ENCODE results near the gene YDJC.

Gene YDJC

GRCh38 chr22:21634081-21634480 is 4.3 kb upstream of the YDJC start:
- no peak overlapping the region for H3K27ac Mint-ChIP-seq (ENCODE audit: low read depth)
- no peaks in the 10 kb centered on the region for H3K27me3 Mint-ChIP-seq
- no peak for DNase-seq (ENCODE audit: low spot score in 2 of 2)
- H3K36me3 Mint-ChIP-seq (ENCODE audit: insufficient read depth): peaks cover 7% of the 10 kb centered on the region
- H3K4me3 Mint-ChIP-seq: no peak overlapping the region
- H3K4me1 Mint-ChIP-seq: peaks cover 8% of the 10 kb centered on the region
- ATAC-seq (replicated peaks; ENCODE audit: extremely low read depth, poor library complexity, severe bottlenecking): no peak
- no peaks in the 10 kb centered on the region for H3K9me3 Mint-ChIP-seq

- Mint-ChIP-seq H3K4me3 (no peak overlapping the region), H3K9me3 (no peaks in the 10 kb centered on the region)
- no peak for ATAC-seq (replicated peaks; ENCODE audit: extremely low read depth, poor library complexity, severe bottlenecking)
Measured at GRCh38 chr22:21633481-21633880, 3.7 kb upstream of the YDJC start.

GRCh38 chr22:21632931-21633330 is 3.1 kb upstream of the YDJC start:
- Mint-ChIP-seq H3K4me1 (peaks cover 15% of the 10 kb centered on the region), H3K9me3 (no peaks in the 10 kb centered on the region), H3K27me3 (no peaks in the 10 kb centered on the region), H3K36me3 (ENCODE audit: insufficient read depth) (peaks cover 10% of the 10 kb centered on the region), H3K27ac (ENCODE audit: low read depth) (no peak overlapping the region), H3K4me3 (no peak overlapping the region)
- ATAC-seq (replicated peaks; ENCODE audit: extremely low read depth, poor library complexity, severe bottlenecking): no peak
- no peak for DNase-seq (ENCODE audit: low spot score in 2 of 2)

More at GRCh38 chr22:21633481-21633880, 3.7 kb upstream of the YDJC start:
- H3K27me3 Mint-ChIP-seq: no peaks in the 10 kb centered on the region
- H3K4me1 Mint-ChIP-seq: peaks cover 10% of the 10 kb centered on the region
- H3K36me3 Mint-ChIP-seq (ENCODE audit: insufficient read depth): peaks cover 8% of the 10 kb centered on the region
- H3K27ac Mint-ChIP-seq (ENCODE audit: low read depth): no peak overlapping the region
- DNase-seq (ENCODE audit: low spot score in 2 of 2): no peak

- Mint-ChIP-seq H3K27me3 (no peaks in the 10 kb centered on the region), H3K9me3 (no peaks in the 10 kb centered on the region), H3K4me1 (peaks cover 18% of the 10 kb centered on the region), H3K27ac (ENCODE audit: low read depth) (no peak within 1 kb of the TSS), H3K36me3 (ENCODE audit: insufficient read depth) (peaks cover 10% of the 10 kb centered on the region), H3K4me3 (no peak within 1 kb of the TSS)
- peak; percentile 35 for ATAC-seq (replicated peaks; ENCODE audit: extremely low read depth, poor library complexity, severe bottlenecking)
- peak; percentile 48 to 56 for DNase-seq (ENCODE audit: low spot score in 2 of 2)
Measured at GRCh38 chr22:21632237-21632895, 2.5 kb upstream of the YDJC start, which contains the start of gene CCDC116. Gene CCDC116 (plus strand): TSS chr22:21632760. CDS start chr22:21633182, 422 bp downstream.

GRCh38 chr22:21631025-21631424 is 1.2 kb upstream of the YDJC start:
- DNase-seq (ENCODE audit: low spot score in 2 of 2) (no peak), ATAC-seq (replicated peaks; ENCODE audit: extremely low read depth, poor library complexity, severe bottlenecking) (no peak)
- Mint-ChIP-seq H3K4me1 (peaks cover 28% of the 10 kb centered on the region), H3K36me3 (ENCODE audit: insufficient read depth) (peaks cover 16% of the 10 kb centered on the region), H3K27me3 (no peaks in the 10 kb centered on the region), H3K4me3 (no peak overlapping the region), H3K9me3 (no peaks in the 10 kb centered on the region), H3K27ac (ENCODE audit: low read depth) (no peak overlapping the region)

- H3K36me3 Mint-ChIP-seq (ENCODE audit: insufficient read depth): peaks cover 27% of the 10 kb centered on the region
- no peak for DNase-seq (ENCODE audit: low spot score in 2 of 2)
Measured at GRCh38 chr22:21628386-21629254, 1.2 kb downstream of the YDJC start.

GRCh38 chr22:21626735-21627469 is 2.9 kb downstream of the YDJC start:
- Mint-ChIP-seq H3K36me3 (ENCODE audit: insufficient read depth) (peaks cover 38% of the 10 kb centered on the region), H3K27me3 (no peaks in the 10 kb centered on the region), H3K9me3 (no peaks in the 10 kb centered on the region), H3K4me3 (peak overlapping the region; percentile 88), H3K27ac (ENCODE audit: low read depth) (no peak overlapping the region), H3K4me1 (peaks cover 50% of the 10 kb centered on the region)
- ATAC-seq (replicated peaks; ENCODE audit: extremely low read depth, poor library complexity, severe bottlenecking) (no peak), DNase-seq (ENCODE audit: low spot score in 2 of 2) (no peak)

More at GRCh38 chr22:21628386-21629254, 1.2 kb downstream of the YDJC start:
- Mint-ChIP-seq H3K9me3 (no peaks in the 10 kb centered on the region), H3K27me3 (no peaks in the 10 kb centered on the region), H3K4me3 (peak overlapping the region; percentile 88), H3K27ac (ENCODE audit: low read depth) (peak overlapping the region; percentile 81), H3K4me1 (peaks cover 39% of the 10 kb centered on the region)
- no peak for ATAC-seq (replicated peaks; ENCODE audit: extremely low read depth, poor library complexity, severe bottlenecking)

- DNase-seq (ENCODE audit: low spot score in 2 of 2): no peak
- Mint-ChIP-seq H3K27ac (ENCODE audit: low read depth) (no peak overlapping the region), H3K36me3 (ENCODE audit: insufficient read depth) (peaks cover 42% of the 10 kb centered on the region), H3K4me3 (no peak overlapping the region), H3K27me3 (no peaks in the 10 kb centered on the region), H3K9me3 (no peaks in the 10 kb centered on the region), H3K4me1 (peaks cover 46% of the 10 kb centered on the region)
- no peak for ATAC-seq (replicated peaks; ENCODE audit: extremely low read depth, poor library complexity, severe bottlenecking)
Measured at GRCh38 chr22:21626073-21626734, 3.6 kb downstream of the YDJC start.

- no peak for DNase-seq (ENCODE audit: low spot score in 2 of 2)
- peaks cover 42% of the 10 kb centered on the region for H3K36me3 Mint-ChIP-seq (ENCODE audit: insufficient read depth)
- peaks cover 49% of the 10 kb centered on the region for H3K4me1 Mint-ChIP-seq
Measured at GRCh38 chr22:21624880-21625791, 4.7 kb downstream of the YDJC start.

GRCh38 chr22:21624120-21624879 is 5.5 kb downstream of the YDJC start:
- Mint-ChIP-seq H3K27ac (ENCODE audit: low read depth) (peak overlapping the region; percentile 68), H3K4me3 (no peak overlapping the region), H3K4me1 (peaks cover 53% of the 10 kb centered on the region), H3K36me3 (ENCODE audit: insufficient read depth) (peaks cover 47% of the 10 kb centered on the region), H3K27me3 (no peaks in the 10 kb centered on the region), H3K9me3 (no peaks in the 10 kb centered on the region)
- DNase-seq (ENCODE audit: low spot score in 2 of 2) (no peak), ATAC-seq (replicated peaks; ENCODE audit: extremely low read depth, poor library complexity, severe bottlenecking) (no peak)

More at GRCh38 chr22:21624880-21625791, 4.7 kb downstream of the YDJC start:
- H3K27me3 Mint-ChIP-seq: no peaks in the 10 kb centered on the region
- H3K4me3 Mint-ChIP-seq: no peak overlapping the region
- H3K27ac Mint-ChIP-seq (ENCODE audit: low read depth): peak overlapping the region; percentile 68
- ATAC-seq (replicated peaks; ENCODE audit: extremely low read depth, poor library complexity, severe bottlenecking): no peak
- no peaks in the 10 kb centered on the region for H3K9me3 Mint-ChIP-seq

- Mint-ChIP-seq H3K27me3 (no peaks in the 10 kb centered on the region), H3K9me3 (no peaks in the 10 kb centered on the region), H3K36me3 (ENCODE audit: insufficient read depth) (peaks cover 47% of the 10 kb centered on the region), H3K4me3 (no peak overlapping the region), H3K27ac (ENCODE audit: low read depth) (no peak overlapping the region), H3K4me1 (peaks cover 52% of the 10 kb centered on the region)
- DNase-seq (ENCODE audit: low spot score in 2 of 2) (no peak), ATAC-seq (replicated peaks; ENCODE audit: extremely low read depth, poor library complexity, severe bottlenecking) (no peak)
Measured at GRCh38 chr22:21623648-21623970, 6.2 kb downstream of the YDJC start.
